H9 (cell line): ENCODE results near the gene LEO1. TPM values are rescaled to one million over a fixed set of nuclear protein-coding genes. Genes with fewer than 3 reads are reported as not detected.

Source experiments
- DNase-seq: peaks from one replicate; pipeline ENCODE4 v3.0.0-alpha.2; 2017
- H2AFZ ChIP-seq: one replicate; pipeline ENCODE4 v1.6.1; 2013; ENCODE audit warnings: mild to moderate bottlenecking, low read length, control low read depth, moderate library complexity
- H2AK5ac ChIP-seq: 2 replicates; pipeline ENCODE4 v1.6.1; 2013; ENCODE audit warnings: low read length, control low read depth, mixed read lengths; ENCODE audit not compliant: insufficient read length
- H2BK120ac ChIP-seq: one replicate; pipeline ENCODE4 v1.6.1; 2013; ENCODE audit warnings: low read depth, mild to moderate bottlenecking, low read length, control low read depth, inconsistent platforms; ENCODE audit not compliant: poor library complexity, severe bottlenecking
- H2BK12ac ChIP-seq: 2 replicates; pipeline ENCODE4 v1.6.1; 2013; ENCODE audit warnings: low read length, control low read depth, mixed read lengths, low read depth; ENCODE audit not compliant: insufficient read length
- H2BK15ac ChIP-seq: 2 replicates; pipeline ENCODE4 v1.6.1; 2013; ENCODE audit warnings: low read depth, low read length, control low read depth
- H2BK20ac ChIP-seq: one replicate; pipeline ENCODE4 v1.6.1; 2013; ENCODE audit warnings: low read depth, mild to moderate bottlenecking, low read length, control low read depth, inconsistent platforms; ENCODE audit not compliant: poor library complexity, severe bottlenecking
- H2BK5ac ChIP-seq: 2 replicates; pipeline ENCODE4 v1.6.1; 2013; ENCODE audit warnings: low read length, control low read depth, mixed read lengths; ENCODE audit not compliant: insufficient read length
- H3K14ac ChIP-seq: 2 replicates; pipeline ENCODE4 v1.6.1; 2013; ENCODE audit warnings: low read length, control low read depth; ENCODE audit not compliant: insufficient read depth
- H3K18ac ChIP-seq: 2 replicates; pipeline ENCODE4 v1.6.1; 2013; ENCODE audit warnings: low read depth, mild to moderate bottlenecking, mixed read lengths, low read length, control low read depth; ENCODE audit not compliant: insufficient read length
- H3K23ac ChIP-seq: 2 replicates; pipeline ENCODE4 v1.6.1; 2013; ENCODE audit warnings: low read length, control low read depth, mixed read lengths, low read depth; ENCODE audit not compliant: insufficient read length
- H3K23me2 ChIP-seq: 2 replicates; pipeline ENCODE4 v1.6.1; 2013; ENCODE audit warnings: low read depth, mild to moderate bottlenecking, mixed read lengths, low read length, control low read depth; ENCODE audit not compliant: insufficient read length, poor library complexity, severe bottlenecking
- H3K27ac ChIP-seq: 2 replicates; pipeline ENCODE4 v1.5.1; 2013; ENCODE audit warnings: low read length, control low read depth, mixed read lengths, low read depth; ENCODE audit not compliant: insufficient read length
- H3K27me3 ChIP-seq: 2 replicates; pipeline ENCODE4 v1.6.1; 2013; ENCODE audit warnings: low read length, control low read depth, inconsistent platforms; ENCODE audit not compliant: insufficient read depth
- H3K4ac ChIP-seq: 2 replicates; pipeline ENCODE4 v1.6.1; 2013; ENCODE audit warnings: low read depth, mild to moderate bottlenecking, control low read depth, inconsistent platforms, low read length, moderate library complexity
- H3K4me1 ChIP-seq: 2 replicates; pipeline ENCODE4 v1.6.1; 2013; ENCODE audit warnings: low read length, control low read depth, inconsistent platforms; ENCODE audit not compliant: insufficient read depth
- H3K4me2 ChIP-seq: 2 replicates; pipeline ENCODE4 v1.6.1; 2013; ENCODE audit warnings: low read length, control low read depth, mixed read lengths; ENCODE audit not compliant: insufficient read length, insufficient read depth
- H3K56ac ChIP-seq: 2 replicates; pipeline ENCODE4 v1.6.1; 2013; ENCODE audit warnings: low read depth, mild to moderate bottlenecking, mixed read lengths, low read length, control low read depth; ENCODE audit not compliant: insufficient read length
- H3K79me1 ChIP-seq: 2 replicates; pipeline ENCODE4 v1.6.1; 2013; ENCODE audit warnings: low read depth, mild to moderate bottlenecking, moderate library complexity, low read length, control low read depth, inconsistent platforms; ENCODE audit not compliant: insufficient read depth, poor library complexity, severe bottlenecking
- H3K79me2 ChIP-seq: 2 replicates; pipeline ENCODE4 v1.6.1; 2013; ENCODE audit warnings: low read length, control low read depth, inconsistent platforms; ENCODE audit not compliant: insufficient read depth
- H3K9ac ChIP-seq: 2 replicates; pipeline ENCODE4 v1.6.1; 2013; ENCODE audit warnings: low read length, control low read depth, mixed read lengths; ENCODE audit not compliant: insufficient read length; ENCODE audit errors: extremely low read depth
- H3K9me3 ChIP-seq: one replicate; pipeline ENCODE4 v1.6.1; 2013; ENCODE audit warnings: low read depth, low read length, inconsistent platforms; ENCODE audit not compliant: control insufficient read depth
- H3T11ph ChIP-seq: one replicate; pipeline ENCODE4 v1.6.1; 2013; ENCODE audit warnings: mild to moderate bottlenecking, low read length, control low read depth, inconsistent platforms
- H4K20me1 ChIP-seq: one replicate; pipeline ENCODE4 v1.6.1; 2013; ENCODE audit not compliant: control insufficient read depth, insufficient read length, insufficient read depth
- H4K5ac ChIP-seq: 2 replicates; pipeline ENCODE4 v1.6.1; 2013; ENCODE audit warnings: low read depth, mild to moderate bottlenecking, mixed read lengths, low read length, control low read depth; ENCODE audit not compliant: insufficient read length
- H4K8ac ChIP-seq: replicated peaks from 2 replicates; pipeline ENCODE4 v1.6.1; 2013; ENCODE audit warnings: low read length, control low read depth, mixed read lengths, low read depth; ENCODE audit not compliant: insufficient read length
- H4K91ac ChIP-seq: 2 replicates; pipeline ENCODE4 v1.6.1; 2013; ENCODE audit warnings: low read depth, mild to moderate bottlenecking, moderate library complexity, mixed read lengths, low read length, control low read depth; ENCODE audit not compliant: insufficient read length
- H3K27ac Mint-ChIP-seq, 3 experiments: 2 replicates in 2 of 3; 3 replicates in 1 of 3; pipeline ENCODE4 v1.8.0; 2020 to 2021; ENCODE audit warnings: mixed read lengths in 3 of 3, mild to moderate bottlenecking in 1 of 3, moderate library complexity in 1 of 3
- H3K27me3 Mint-ChIP-seq: 2 replicates; pipeline ENCODE4 v1.8.0; 2021; ENCODE audit warnings: low read depth, mild to moderate bottlenecking, moderate library complexity, mixed read lengths
- H3K36me3 Mint-ChIP-seq, 3 experiments: 2 replicates in 2 of 3; 3 replicates in 1 of 3; pipeline ENCODE4 v1.8.0; 2020 to 2021; ENCODE audit warnings: low read depth in 3 of 3, mixed read lengths in 3 of 3; ENCODE audit not compliant: insufficient read depth in 1 of 3
- H3K4me1 Mint-ChIP-seq, 2 experiments: 2 replicates each; pipeline ENCODE4 v1.8.0; 2020; ENCODE audit warnings: mixed read lengths in 2 of 2
- H3K4me3 Mint-ChIP-seq, 2 experiments: 2 replicates in 1 of 2; 3 replicates in 1 of 2; pipeline ENCODE4 v1.8.0; 2020 to 2021; ENCODE audit warnings: mild to moderate bottlenecking in 2 of 2, mixed read lengths in 2 of 2, moderate library complexity in 1 of 2
- H3K9me3 Mint-ChIP-seq, 2 experiments: 2 replicates in 1 of 2; 3 replicates in 1 of 2; pipeline ENCODE4 v1.8.0; 2020; ENCODE audit warnings: mild to moderate bottlenecking in 2 of 2, mixed read lengths in 2 of 2, moderate library complexity in 1 of 2
- WGBS: extraction: QIAGEN DNeasy Blood & Tissue Kit; methylation state at CpG from one replicate; pipeline ENCODE4 v1.1.7; 2013; ENCODE audit warnings: missing lambda C conversion rate, low lambda C conversion rate, mixed read lengths; ENCODE audit not compliant: insufficient read length; ENCODE audit errors: extremely low coverage; 5-methylcytosine and 5-hydroxymethylcytosine counted together
- total RNA-seq: library from RNA; stranded (reverse); gene quantifications from 2 replicates; pipeline ENCODE4 v1.2.1, GENCODE V29; 2021
- TF ChIP-seq, protein P1 (sequence below): fragments of 200-600 bp; sonication (generic); conservative IDR thresholded peaks from 3 replicates; pipeline ENCODE4 v1.8.0; 2021; ENCODE audit warnings: antibody characterized with exemption, mild to moderate bottlenecking

The LEO1 gene
- total RNA-seq, 1 experiment from 2014 or later = 30.3 TPM

DNA sequence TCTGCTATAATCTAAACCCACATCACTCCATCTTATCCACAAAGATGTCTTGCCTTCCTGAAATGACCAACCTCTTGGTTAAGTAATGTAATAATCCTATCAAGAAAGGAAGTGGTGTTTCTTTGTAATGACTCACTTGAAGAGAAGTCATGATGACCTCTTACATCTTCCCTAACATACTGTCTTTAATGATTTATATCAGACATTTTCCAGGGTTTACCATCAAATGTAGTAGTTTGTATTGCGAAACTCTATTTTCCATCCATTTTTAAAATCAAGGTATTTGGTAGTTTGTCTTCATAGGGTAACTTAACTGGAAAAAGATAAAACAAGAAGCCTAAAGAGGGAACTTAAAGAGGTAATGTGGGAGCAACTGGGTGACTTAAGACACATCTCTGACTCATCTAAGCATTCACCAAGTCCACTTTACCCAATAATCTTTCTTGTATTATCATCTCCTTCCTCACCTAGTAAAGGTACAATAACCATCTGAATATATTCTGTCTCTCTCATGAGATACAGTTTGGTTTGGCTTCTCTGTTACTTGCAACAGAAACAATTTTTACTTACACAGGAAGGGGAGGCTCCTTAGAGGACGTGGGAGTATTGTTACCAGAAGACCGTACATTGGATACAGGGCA is 41.7 kb upstream of the LEO1 start:
- Mint-ChIP-seq H3K4me1 (peaks cover 9 to 17% of the 10 kb centered on the region in 2 experiments), H3K27me3 (peaks cover 1% of the 10 kb centered on the region; the same call in 1 of the 2 replicates), H3K36me3 (peaks cover 0 to 6% (median 0%) of the 10 kb centered on the region in 3 experiments; a peak in 3 of 7 replicates), H3K9me3 (peaks cover 0 to 2% of the 10 kb centered on the region in 2 experiments; a peak in 2 of 5 replicates), H3K27ac (no peak overlapping the region), H3K4me3 (no peak overlapping the region)
- no peak overlapping the region for H4K5ac ChIP-seq
- no peak overlapping the region for H3K4ac ChIP-seq
- no peak overlapping the region for H3K4me2 ChIP-seq
- H3K14ac ChIP-seq = no peak overlapping the region
- no peaks in the 10 kb centered on the region for H3K79me1 ChIP-seq
- no peak for DNase-seq
- no peak overlapping the region for H3K27ac ChIP-seq
- no peaks in the 10 kb centered on the region for H3K27me3 ChIP-seq
- no peak overlapping the region for H4K91ac ChIP-seq
- H4K20me1 ChIP-seq = no peaks in the 10 kb centered on the region
- H2BK20ac ChIP-seq = no peak overlapping the region
- H3K79me2 ChIP-seq = no peaks in the 10 kb centered on the region
- no peak overlapping the region for H3K18ac ChIP-seq
- no peak overlapping the region for H3K23ac ChIP-seq
- H3K4me1 ChIP-seq = no peaks in the 10 kb centered on the region
- H2BK120ac ChIP-seq = no peak overlapping the region
- H3K9ac ChIP-seq = no peak overlapping the region
- H2BK12ac ChIP-seq = no peak overlapping the region
- H2AFZ ChIP-seq = no peak overlapping the region
- TF ChIP-seq, protein P1, sequence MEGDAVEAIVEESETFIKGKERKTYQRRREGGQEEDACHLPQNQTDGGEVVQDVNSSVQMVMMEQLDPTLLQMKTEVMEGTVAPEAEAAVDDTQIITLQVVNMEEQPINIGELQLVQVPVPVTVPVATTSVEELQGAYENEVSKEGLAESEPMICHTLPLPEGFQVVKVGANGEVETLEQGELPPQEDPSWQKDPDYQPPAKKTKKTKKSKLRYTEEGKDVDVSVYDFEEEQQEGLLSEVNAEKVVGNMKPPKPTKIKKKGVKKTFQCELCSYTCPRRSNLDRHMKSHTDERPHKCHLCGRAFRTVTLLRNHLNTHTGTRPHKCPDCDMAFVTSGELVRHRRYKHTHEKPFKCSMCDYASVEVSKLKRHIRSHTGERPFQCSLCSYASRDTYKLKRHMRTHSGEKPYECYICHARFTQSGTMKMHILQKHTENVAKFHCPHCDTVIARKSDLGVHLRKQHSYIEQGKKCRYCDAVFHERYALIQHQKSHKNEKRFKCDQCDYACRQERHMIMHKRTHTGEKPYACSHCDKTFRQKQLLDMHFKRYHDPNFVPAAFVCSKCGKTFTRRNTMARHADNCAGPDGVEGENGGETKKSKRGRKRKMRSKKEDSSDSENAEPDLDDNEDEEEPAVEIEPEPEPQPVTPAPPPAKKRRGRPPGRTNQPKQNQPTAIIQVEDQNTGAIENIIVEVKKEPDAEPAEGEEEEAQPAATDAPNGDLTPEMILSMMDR = no peak
- H3K56ac ChIP-seq = no peak overlapping the region
- no peak overlapping the region for H3T11ph ChIP-seq
- no peaks in the 10 kb centered on the region for H3K9me3 ChIP-seq
- no peak overlapping the region for H2BK5ac ChIP-seq
- no peaks in the 10 kb centered on the region for H3K23me2 ChIP-seq
- no peak overlapping the region for H2AK5ac ChIP-seq
- no peak overlapping the region for H2BK15ac ChIP-seq
- no CpG with 5 or more reads among the region's 3 CpGs for WGBS
- H4K8ac ChIP-seq = no peak overlapping the region
